Right cardiac atrium (tissue), 5 donors: ENCODE data around the gene DIPK1C. TPM values are rescaled to one million over a fixed set of nuclear protein-coding genes. Genes with fewer than 3 reads are reported as not detected.

ENCODE experiments used
- ATAC-seq, 2 donors: fragments of 200-7000 bp; cut with Tn5 transposase; one replicate each; pipeline versions ENCODE4 v1.8.0 to v1.9.1; 2020; ENCODE audit warnings: moderate library complexity in 2 of 2, mild to moderate bottlenecking in 1 of 2
- DNase-seq, 3 donors: peaks; one replicate each; pipeline ENCODE4 v3.0.0-alpha.2; 2020
- H3K27ac ChIP-seq: one replicate; pipeline ENCODE4 v1.5.1; 2013; ENCODE audit warnings: mild to moderate bottlenecking, low read length, control low read depth, moderate library complexity
- H3K27me3 ChIP-seq: one replicate; pipeline ENCODE4 v1.6.1; 2013; ENCODE audit not compliant: control insufficient read depth, insufficient read depth
- H3K4me1 ChIP-seq: one replicate; pipeline ENCODE4 v1.6.1; 2013; ENCODE audit warnings: low read length; ENCODE audit not compliant: control insufficient read depth, insufficient read depth
- H3K4me3 ChIP-seq: one replicate; pipeline ENCODE4 v1.5.1; 2013; ENCODE audit warnings: low read length, control low read depth
- H3K9me3 ChIP-seq: one replicate; pipeline ENCODE4 v1.6.1; 2013; ENCODE audit warnings: low read length; ENCODE audit not compliant: control insufficient read depth
- WGBS: extraction: QIAGEN DNeasy Blood & Tissue Kit; methylation state at CpG from one replicate; pipeline ENCODE4 v1.1.7; 2013; 5-methylcytosine and 5-hydroxymethylcytosine counted together
- intact Hi-C, 4 donors: fragments of 100-400 bp; cut with DNase I; formaldehyde crosslinking; loops; one replicate each; pipeline versions ENCODE4 v1.11.0 to v1.14.0; 2022 to 2023
- polyA plus RNA-seq: library from polyadenylated mRNA; stranded (reverse); fragments of 200-250 nt; gene quantifications from one replicate; pipeline ENCODE4 v1.2.3, GENCODE V29; 2013
- total RNA-seq, 4 donors: library from RNA; stranded (reverse); fragmentation: NEBNext Ultra II Directional; extraction: Animal tissue kit (Norgen Biotek cat#: 25700); gene quantifications; one replicate each; pipeline ENCODE4 v1.2.1, GENCODE V29; 2021
- donor health status: healthy with polysubstance abuse.
- donor health status: DM: no; HTN: yes; CAD: no.
- donor health status: DM: no; HTN: no; CAD: no.
- donor health status: DM: no; HTN: yes; CAD: no; lungs with severe emphysema.
- donor health status: DM: yes; HTN: yes; CAD: no.

The DIPK1C gene
- total and polyA plus RNA-seq, 5 donors: 0.83 to 5.7 (median 2.1) TPM; not detected in 1

DNA sequence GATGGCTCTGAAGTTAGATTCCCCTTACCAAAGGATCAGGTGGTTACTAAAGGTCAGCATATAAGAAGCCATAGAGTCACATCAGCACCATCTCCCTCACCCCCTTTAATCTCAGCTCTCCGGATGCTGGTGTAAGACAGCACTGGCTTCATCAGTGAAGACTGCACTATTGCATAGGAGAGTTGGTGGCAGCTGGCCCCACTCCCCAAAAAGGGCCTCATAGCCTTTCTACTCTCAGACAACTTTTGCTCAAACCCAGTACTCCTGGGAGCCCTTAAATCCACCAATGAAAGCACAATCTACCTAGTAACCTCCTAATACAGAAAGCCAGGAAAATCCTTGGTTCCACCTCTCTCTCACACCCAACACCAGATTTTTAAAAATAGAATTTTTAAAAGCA lies 6.9 kb upstream of the DIPK1C start:
- no peak for DNase-seq
- ATAC-seq: no peak
- peaks cover 3% of the 10 kb centered on the region for H3K4me1 ChIP-seq
- WGBS: 96% methylated on average over 1 of the region's 1 CpG
- no peak overlapping the region for H3K4me3 ChIP-seq
- no peak overlapping the region for H3K27ac ChIP-seq
- H3K27me3 ChIP-seq: no peaks in the 10 kb centered on the region
- no peaks in the 10 kb centered on the region for H3K9me3 ChIP-seq
- intact Hi-C loops: no loop called here

DNA sequence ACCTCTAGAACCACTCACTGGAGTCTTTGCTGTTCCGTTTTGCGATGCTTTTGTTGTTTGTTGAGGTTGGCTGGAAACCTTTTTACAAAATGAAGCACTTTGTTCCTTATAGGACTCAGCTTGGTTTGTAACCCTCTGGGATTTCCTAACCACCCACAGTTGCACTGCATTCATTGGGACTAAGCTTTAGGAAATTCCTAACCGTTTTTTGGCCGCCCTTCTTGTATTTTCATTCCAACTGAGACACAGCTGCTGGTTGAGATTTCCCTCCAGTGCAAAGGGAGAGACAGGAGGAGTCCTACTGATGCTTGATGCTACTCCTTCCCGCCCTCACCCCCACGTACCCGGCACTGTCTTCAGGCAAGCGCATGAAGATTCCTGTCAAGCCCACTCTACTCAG lies 6.1 kb upstream of the DIPK1C start:
- Histone ChIP-seq H3K27ac (no peak overlapping the region), H3K4me1 (peaks cover 3% of the 10 kb centered on the region), H3K9me3 (no peaks in the 10 kb centered on the region), H3K27me3 (no peaks in the 10 kb centered on the region), H3K4me3 (no peak overlapping the region)
- ATAC-seq: no peak
- intact Hi-C loops: no loop called here
- 58% methylated on average over 8 of the region's 8 CpGs for WGBS
- DNase-seq: no peak

DNA sequence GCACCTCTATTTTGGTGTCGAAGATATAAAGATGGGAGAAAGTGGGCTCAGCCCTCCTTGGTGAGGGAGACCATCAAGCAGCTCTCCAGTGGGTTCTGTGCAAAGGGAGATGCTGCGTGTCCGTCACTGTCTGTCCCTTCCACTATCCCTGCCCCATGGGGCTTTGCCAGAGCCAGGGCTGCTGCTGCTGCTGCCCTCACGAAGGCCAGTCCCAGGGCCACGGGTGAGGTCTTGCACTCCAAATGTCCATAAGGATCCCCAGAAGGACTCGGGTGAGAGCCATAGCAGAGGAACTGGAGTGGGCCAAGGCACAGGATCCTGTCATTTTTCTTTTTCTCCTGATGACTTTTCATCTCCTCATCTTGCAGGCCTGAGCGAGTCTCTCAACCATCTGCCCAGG lies 3.7 kb upstream of the DIPK1C start:
- H3K4me3 ChIP-seq: no peak overlapping the region
- intact Hi-C loops: no loop called here
- H3K9me3 ChIP-seq: no peaks in the 10 kb centered on the region
- DNase-seq: no peak
- 96% methylated on average over 7 of the region's 7 CpGs for WGBS
- ATAC-seq: no peak
- H3K27me3 ChIP-seq: no peaks in the 10 kb centered on the region
- peaks cover 3% of the 10 kb centered on the region for H3K4me1 ChIP-seq
- H3K27ac ChIP-seq: no peak overlapping the region

DNA sequence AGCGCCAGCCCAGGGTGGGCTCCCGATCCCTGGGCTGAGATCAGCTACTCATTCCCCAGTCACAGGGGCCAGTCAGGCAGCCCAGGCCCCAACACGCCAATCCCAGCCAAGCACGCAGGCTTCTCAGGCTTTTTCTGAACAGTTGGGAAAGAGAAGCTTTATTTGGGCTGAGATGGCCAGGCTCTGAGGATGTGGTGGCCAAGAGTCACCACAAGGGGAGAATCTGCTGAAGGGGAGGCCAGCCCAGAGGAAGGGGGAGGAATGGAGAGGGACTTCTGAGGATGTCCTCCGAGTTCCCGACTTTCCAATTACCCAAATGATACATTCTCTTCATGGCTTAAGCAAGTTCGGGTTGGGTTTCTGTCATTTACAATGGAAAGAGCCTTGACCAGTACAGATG lies 2.8 kb upstream of the DIPK1C start:
- 48% methylated on average over 7 of the region's 7 CpGs for WGBS
- Histone ChIP-seq H3K4me1 (peaks cover 3% of the 10 kb centered on the region), H3K27me3 (no peaks in the 10 kb centered on the region), H3K27ac (no peak overlapping the region), H3K4me3 (no peak overlapping the region), H3K9me3 (no peaks in the 10 kb centered on the region)
- no peak for DNase-seq
- ATAC-seq: peak in 1 of 2 donors; percentile 38
- intact Hi-C loops: no loop called here

DNA sequence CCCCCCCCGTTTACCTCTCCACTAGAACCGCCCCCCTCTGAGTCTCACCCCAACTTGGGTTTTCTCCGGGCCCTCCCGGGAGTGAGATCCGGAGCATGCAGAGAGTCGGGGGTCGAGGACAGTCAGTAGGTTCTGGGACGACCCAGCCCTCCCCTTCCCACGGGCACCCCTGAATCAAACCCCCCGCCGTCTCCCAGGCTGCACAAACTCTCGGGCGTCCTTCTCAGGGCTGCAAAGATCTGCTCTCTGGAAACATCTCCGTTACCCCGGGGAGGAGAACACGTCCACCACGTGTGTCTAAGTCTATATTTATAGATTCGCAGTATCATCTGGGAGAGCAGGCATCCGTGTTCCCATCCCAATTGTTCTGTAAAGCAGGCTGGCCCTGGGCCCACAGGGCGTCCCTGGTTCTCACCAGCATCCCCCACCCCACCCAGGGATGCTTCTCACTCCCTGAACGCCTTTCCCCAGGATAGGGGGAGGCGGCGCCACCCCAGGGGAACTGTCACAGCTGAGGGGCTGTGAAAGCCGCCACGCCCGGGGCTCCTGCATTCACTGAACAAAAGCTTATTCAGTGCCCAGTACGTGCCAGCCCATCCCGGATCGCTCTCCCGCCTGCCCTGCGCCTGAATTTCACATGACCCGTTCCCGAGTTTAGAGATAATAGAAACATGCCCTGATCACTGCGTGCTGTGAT lies 765 bp upstream of the DIPK1C start:
- H3K27ac ChIP-seq: peak overlapping the region; percentile 57
- peak overlapping the region; percentile 39 for H3K4me3 ChIP-seq
- peaks cover 3% of the 10 kb centered on the region for H3K4me1 ChIP-seq
- intact Hi-C loops: no loop called here
- H3K27me3 ChIP-seq: no peaks in the 10 kb centered on the region
- peak; percentile 24 to 55 for ATAC-seq
- no peaks in the 10 kb centered on the region for H3K9me3 ChIP-seq
- WGBS: 21% methylated on average over 34 of the region's 34 CpGs
- peak in 1 of 3 donors; percentile 67 for DNase-seq

DNA sequence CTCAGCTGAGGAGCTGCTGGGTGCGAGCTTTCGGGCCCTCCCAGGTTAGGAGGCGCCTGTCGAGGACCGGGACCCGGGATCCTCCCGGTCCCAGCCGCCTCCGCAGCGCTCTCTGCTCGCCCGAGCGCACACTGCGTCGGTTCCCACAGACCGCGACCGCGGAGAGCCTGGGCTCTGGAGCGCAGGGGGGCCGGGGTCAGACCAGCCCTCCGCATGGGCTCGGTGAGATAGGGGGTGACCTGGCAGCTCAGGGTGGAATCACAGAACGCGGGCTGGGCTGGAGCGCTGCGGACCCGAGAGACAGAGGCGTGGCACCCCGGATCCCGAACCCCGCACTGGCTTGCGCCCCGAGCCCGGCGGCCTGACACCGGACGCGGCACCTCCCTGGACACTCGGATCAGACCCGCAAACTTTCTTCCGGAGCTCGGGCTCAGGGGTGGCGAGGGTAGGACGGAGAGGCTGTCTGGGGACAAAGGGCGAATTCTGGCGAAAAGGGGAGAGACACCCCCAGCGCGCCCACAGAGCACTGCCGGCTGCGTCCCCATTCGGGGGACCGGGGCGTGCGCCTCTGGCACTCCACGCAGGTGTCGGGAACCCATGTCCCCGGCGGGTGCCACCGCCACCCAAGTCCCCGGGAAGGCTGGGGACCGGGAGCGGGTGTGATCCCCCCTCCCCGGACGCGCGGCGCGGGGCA lies 612 bp downstream of the DIPK1C start:
- Histone ChIP-seq H3K27me3 (no peaks in the 10 kb centered on the region), H3K4me3 (peak overlapping the region; percentile 39), H3K27ac (peak overlapping the region; percentile 0), H3K9me3 (no peaks in the 10 kb centered on the region), H3K4me1 (peaks cover 3% of the 10 kb centered on the region)
- intact Hi-C loops: no loop called here
- ATAC-seq: peak; percentile 37 to 43
- peak in 1 of 3 donors; percentile 59 for DNase-seq
- under 1% methylated on average over 69 of the region's 69 CpGs for WGBS

DNA sequence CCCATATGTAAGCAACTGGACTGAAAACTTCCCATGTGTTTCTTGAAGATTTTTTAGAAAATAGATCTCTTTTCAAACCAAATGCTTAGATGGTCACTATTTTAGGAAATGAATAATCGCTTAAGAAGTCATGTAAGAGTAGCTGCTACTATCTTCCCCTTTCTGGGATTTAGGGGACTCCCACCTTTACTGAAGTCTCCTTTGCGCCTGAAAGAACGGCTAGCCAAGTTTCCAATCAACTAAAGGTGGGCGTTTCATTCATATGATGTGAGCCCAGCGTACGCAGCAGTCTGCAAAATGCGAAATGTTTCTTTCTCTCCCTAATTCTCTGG lies 1.1 kb downstream of the DIPK1C start:
- intact Hi-C loops: no loop called here
- H3K9me3 ChIP-seq: no peaks in the 10 kb centered on the region
- peak overlapping the region; percentile 39 for H3K4me3 ChIP-seq
- H3K27me3 ChIP-seq: no peaks in the 10 kb centered on the region
- H3K4me1 ChIP-seq: peaks cover 3% of the 10 kb centered on the region
- 13% methylated on average over 7 of the region's 7 CpGs for WGBS
- DNase-seq: no peak
- no peak overlapping the region for H3K27ac ChIP-seq
- ATAC-seq: no peak

DNA sequence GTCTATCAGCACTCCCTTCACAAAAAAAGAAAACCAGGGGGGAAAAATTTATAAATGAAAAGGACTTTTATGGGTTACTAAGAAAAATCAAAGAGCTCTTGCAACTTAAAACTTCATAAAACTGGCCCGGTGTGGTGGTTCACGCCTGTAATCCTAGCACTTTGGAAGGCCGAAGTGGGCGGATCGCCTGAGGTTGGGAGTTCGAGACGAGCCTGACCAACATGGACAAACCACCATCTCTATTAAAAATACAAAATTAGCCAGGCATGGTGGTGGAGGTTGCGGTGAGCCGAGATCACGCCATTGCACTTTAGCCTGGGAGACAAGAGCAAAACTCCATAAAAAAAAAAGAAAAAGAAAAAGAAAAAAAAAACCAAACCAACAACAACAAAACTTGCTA lies 1.7 kb downstream of the DIPK1C start:
- intact Hi-C loops: no loop called here
- H3K4me1 ChIP-seq: peaks cover 3% of the 10 kb centered on the region
- no peaks in the 10 kb centered on the region for H3K9me3 ChIP-seq
- ATAC-seq: no peak
- no peak overlapping the region for H3K27ac ChIP-seq
- no peaks in the 10 kb centered on the region for H3K27me3 ChIP-seq
- no peak for DNase-seq
- WGBS: 95% methylated on average over 10 of the region's 10 CpGs
- H3K4me3 ChIP-seq: no peak overlapping the region

DNA sequence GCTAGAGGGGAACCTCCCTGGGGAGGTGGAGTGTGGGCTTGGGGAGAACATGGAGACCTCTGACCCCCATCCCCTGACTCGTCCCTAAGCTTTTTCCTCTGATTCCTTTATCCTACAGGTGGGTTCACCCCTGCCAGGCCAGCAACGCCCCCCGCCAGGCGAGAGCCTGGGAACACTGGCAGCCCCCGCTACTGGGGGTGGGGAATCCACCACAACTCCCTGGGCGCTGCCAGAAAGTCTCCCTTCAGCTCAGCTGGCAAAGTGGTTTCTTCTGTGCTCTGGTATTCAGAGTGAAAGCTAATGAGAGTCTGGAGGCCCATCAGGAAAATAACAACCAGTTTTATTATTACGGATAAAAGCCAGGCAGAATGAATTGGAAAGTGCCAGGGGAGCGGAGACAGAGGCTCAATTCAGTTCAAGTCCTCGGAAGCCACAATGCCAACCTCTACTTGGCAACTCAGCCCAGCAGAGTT lies 2.8 kb downstream of the DIPK1C start:
- no peaks in the 10 kb centered on the region for H3K4me1 ChIP-seq
- DNase-seq: no peak
- H3K9me3 ChIP-seq: no peaks in the 10 kb centered on the region
- H3K27me3 ChIP-seq: no peaks in the 10 kb centered on the region
- ATAC-seq: no peak
- H3K4me3 ChIP-seq: no peak overlapping the region
- no peak overlapping the region for H3K27ac ChIP-seq
- intact Hi-C loops: no loop called here
- WGBS: 89% methylated on average over 9 of the region's 9 CpGs

DNA sequence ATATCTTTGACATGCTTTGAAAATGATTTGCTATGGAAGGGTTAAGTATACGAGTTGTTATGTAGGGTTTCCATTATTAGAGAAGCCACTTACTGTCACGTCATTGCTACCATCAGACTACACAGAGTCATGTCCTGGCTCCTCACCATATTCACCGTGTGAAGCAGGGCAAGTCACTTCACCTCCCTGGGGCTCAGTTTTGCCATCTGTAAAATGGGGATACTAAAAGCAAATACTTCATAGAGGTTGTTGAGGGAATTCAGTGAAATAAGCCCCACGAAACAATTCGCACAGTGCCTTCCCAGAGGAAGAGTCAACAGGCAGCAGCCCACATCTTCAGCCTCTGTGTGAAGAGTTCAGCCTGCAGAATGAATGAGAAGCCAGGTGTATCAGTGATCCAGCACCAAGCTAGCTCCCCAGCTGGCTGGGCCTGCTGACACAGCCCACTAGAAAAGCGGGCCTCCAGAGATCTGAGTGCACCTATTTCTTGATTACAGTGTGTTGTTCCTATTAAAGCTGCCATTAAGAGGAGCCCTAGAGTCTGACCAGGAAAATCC lies 3.4 kb downstream of the DIPK1C start:
- no peak for DNase-seq
- intact Hi-C loops: no loop called here
- 67% methylated on average over 6 of the region's 6 CpGs for WGBS

DNA sequence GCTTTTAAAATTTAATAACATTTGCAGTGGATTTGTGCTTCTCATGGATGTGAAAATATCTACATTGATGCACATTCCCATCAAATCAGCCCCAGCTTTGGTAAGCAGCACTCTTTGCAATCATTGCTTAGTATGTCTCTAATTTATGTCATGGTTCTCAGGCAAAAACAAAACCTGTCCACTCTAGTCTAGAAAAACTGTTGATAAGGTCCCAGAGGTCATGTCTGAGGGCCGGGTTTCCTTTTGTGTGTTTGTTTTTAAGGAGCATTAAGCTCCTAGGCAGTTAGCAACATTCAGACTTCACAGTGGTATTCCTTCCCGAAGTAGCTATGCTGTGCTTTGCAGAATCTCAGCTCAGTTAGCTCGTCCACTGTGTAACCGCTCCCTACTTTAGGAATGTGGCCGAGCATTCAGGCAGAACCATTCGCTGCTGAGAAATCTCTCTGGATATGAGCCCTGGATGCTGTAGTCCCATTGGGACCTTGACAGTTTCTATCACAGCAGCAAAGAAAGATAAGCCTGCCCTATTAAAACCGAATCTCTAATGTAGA lies 4.0 kb downstream of the DIPK1C start:
- Histone ChIP-seq H3K4me3 (no peak overlapping the region), H3K4me1 (no peaks in the 10 kb centered on the region), H3K9me3 (no peaks in the 10 kb centered on the region), H3K27me3 (no peaks in the 10 kb centered on the region), H3K27ac (no peak overlapping the region)
- no peak for DNase-seq
- ATAC-seq: peak; percentile 11 to 60
- 26% methylated on average over 7 of the region's 7 CpGs for WGBS
- intact Hi-C loops: no loop called here

More for the DNA sequence above, 3.4 kb downstream of the DIPK1C start:
- H3K4me1 ChIP-seq: no peaks in the 10 kb centered on the region
- no peak overlapping the region for H3K4me3 ChIP-seq
- no peaks in the 10 kb centered on the region for H3K27me3 ChIP-seq
- no peak overlapping the region for H3K27ac ChIP-seq
- ATAC-seq: no peak
- no peaks in the 10 kb centered on the region for H3K9me3 ChIP-seq
